G401.6 (cell line): ENCODE results near the gene ELAVL1.
"Not testable (repeated sequence)": the region's sequence is repeated elsewhere in the genome, so short reads cannot be mapped to it uniquely, and the experiment has no call there.

ENCODE experiments used
- FAIRE-seq: peaks from 2 replicates; lab custom pipeline; 2012; peaks lifted over from hg19 to GRCh38; lab: Jason Lieb, UNC

The ELAVL1 gene

DNA sequence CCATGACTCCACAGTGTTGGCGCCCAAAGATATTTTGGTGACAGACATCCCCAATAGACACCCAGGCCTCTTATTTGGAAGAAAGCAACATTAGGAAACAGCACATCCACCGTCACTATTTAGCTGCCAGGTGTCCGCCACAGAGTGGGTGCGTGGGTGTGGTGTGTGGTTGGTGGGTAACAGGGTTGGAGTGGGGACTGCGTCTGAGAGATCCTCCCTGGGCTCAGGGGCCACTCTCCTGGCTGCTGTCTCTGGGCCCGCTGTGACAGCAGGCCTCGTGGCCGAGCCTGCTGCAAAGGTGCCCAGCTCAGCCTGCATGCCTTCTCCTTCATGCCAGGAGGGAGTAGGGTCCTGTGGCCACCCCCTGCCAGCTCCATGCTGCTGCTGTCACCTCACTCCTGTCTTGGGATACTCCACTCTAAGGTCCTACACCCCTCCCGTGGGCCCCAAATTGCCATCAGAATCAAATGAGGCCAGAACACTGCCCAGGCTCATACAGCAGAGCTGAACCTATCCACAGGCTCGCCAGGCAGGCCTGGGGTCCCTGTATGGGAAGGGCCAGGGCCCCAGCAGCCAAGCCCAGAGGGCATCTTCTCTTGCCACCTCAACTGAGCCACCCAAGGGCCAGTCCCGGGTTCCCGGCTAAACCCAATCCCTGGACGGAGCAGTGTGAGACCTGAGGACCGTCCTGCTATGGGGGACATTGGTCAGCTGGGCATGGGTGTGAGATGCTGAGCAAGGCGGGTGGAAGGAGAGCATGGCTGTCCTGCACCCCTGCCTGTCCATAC, 37.2 kb downstream of the ELAVL1 start:
- FAIRE-seq = no peak

DNA sequence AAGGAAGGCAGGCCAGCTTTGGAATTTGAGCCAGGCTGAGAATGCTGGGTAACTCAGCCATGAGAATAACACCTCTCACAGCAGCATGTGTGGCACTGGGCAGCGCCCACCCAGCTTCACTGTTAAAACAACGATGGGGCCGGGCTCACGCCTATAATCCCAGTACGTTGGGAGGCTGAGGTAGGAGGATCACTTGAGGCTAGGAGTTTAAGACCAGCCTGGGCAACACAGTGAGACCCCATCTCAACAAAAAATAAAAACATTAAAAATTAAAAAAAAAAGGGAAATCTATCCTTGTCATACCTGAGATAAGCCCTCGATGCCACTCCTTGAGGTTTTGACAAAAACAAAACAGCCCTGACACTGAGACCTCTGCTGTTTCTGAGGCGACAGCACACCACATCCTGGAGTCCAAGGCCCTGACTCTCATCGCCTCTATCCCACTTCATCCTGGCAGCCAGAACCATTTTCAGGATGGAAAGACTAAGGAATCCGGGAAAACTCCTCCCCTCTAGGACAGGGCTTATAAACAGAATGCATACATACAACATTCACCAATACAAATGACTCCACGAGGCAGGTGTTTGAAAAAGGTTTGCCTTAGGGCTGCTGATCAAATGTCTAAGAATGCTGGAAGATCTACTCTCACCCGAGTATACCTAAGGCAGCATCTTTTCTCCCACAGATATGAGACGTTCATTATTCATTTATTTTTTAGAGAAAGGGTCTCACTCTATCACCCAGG, 39.3 kb downstream of the ELAVL1 start:
- no peak for FAIRE-seq

DNA sequence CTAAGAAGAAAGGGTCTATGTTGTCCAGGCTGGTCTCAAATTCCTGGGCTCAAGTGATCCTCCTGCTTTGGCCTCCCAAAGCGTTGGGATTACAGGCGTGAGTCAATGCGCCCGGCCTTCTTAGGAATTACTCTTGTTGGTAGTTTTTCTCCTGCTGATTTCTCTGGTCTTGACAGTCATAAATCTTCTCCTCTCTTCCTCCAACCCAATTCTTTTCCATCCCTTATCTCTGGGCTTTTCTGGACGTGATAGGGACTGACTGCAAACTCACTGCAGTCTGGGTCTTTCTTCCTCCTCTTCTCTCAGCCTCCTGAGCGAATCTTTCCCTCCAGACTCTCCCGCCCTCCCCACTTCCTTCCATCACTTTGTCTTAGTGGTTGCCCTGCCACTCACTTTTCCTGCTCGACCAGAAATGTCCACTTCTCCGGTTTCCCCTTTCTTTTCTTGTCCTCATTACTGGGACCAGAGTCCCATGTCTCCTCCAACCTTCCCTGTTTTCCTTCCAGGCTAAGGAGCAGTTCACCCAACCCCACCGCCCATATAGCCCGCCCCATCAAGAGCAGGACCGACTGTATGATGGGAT, 40.1 kb downstream of the ELAVL1 start:
- FAIRE-seq = no peak

- FAIRE-seq = no peak
Observed at GRCh38 chr19:7963566-7963965, 41.9 kb downstream of the ELAVL1 start.

DNA sequence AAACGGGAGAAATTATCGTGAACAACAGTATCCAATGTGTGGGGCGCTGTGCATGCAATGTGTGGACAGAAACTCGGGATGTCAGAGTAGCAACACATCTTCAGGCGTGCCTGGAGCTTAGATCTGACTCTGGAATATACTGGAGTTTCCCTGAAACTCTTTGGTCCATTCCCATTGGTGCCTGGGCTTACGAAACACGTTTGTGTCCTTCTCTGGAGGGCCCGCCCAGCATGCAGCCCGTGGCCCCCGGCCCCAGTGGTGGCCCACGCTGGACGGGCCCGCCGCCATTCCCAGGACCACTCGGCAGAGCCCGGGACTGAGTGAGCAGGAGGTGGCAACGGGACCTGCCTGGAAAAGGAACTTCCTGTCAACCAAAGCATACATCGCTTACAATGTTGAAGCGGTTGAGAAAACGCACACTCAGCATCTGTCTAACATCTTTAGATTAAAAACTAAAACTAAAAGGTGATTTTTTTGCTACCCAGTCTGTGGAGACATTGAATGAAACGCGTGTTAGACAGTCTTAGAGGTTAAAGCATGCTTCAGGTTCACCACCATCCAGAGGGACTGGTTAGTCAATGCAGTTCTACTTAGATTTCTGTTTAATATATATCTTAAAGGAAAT, 42.7 kb downstream of the ELAVL1 start:
- no peak for FAIRE-seq

DNA sequence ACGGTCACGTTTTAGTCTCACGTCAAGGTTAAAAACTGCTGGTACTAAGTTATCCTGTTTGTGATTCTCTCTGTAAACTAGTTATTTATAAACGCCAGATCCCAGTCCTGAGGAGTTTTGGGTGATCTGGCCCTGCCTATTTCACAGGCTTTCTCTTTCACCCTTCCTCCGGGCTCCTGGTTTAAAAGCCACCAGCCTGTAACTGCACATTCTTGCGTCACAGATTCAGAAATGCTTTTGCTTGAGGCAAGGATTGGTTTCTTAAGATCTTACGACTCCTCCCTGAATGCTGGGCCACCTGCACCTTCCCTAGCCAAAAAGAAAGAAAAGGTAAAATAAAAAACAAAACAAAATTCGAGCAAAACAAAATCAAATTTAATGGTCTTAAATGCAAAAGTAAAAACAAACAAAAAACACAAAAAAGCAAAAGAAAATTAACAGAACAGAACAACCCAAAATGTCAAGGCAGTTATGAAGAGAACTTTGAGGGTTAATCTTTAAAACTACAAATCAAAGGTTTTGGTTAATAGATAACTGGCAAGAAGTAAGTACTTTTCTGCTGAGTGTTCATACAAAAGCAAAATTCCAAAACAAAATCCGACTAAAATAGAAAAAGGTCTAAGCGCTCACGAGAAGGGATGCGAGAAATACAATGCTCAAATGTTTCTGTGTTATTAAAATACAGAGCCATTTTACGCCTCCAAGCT, 43.4 kb downstream of the ELAVL1 start:
- FAIRE-seq = peak; percentile 42

DNA sequence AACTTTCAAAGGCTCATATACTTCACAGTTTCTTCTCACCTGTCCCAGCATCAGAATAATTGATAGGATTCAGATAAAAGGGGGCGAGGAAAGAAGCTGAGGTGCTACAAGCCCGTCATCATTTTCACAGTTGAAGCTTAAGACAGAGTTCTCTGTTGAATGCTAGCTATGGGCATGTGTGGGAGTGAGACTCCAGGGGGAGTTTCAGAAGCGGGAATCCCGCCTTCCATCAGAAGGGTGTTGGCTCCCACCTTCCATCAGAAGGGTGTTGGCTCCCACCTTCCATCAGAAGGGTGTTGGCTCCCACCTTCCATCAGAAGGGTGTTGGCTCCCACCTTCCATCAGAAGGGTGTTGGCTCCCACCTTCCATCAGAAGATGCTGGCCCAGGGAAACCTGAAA, 44.4 kb downstream of the ELAVL1 start:
- FAIRE-seq = not testable (repeated sequence)

- FAIRE-seq = no peak
Observed at GRCh38 chr19:7959211-7959610, 46.2 kb downstream of the ELAVL1 start.

GRCh38 chr19:7955696-7956095, 49.7 kb downstream of the ELAVL1 start:
- FAIRE-seq = no peak

GRCh38 chr19:7953576-7953975, 51.9 kb downstream of the ELAVL1 start:
- FAIRE-seq = no peak

DNA sequence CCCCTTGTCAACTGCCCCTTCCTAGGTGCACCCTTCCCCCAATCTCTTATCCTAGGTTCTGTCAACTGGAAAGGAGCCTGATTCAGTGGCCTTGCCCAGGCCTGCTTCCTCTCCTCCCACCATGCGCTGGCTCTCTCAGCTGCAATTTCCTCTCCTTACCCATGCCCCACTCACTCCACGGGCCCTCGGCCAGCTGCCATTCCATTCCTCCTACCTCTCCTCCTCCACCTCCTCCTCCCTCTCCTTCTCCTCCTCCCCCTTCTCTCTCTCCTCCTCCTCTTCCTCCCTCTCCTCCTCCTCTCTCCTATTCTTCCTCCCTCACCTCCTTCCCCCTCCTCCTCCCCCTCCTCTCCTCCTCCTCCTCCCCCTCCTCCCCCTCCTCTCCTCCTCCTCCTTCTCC, 52.4 kb downstream of the ELAVL1 start:
- no peak for FAIRE-seq

- FAIRE-seq = no peak
Observed at GRCh38 chr19:7947939-7948338, 57.5 kb downstream of the ELAVL1 start.

GRCh38 chr19:7944177-7944761, 61.2 kb downstream of the ELAVL1 start:
- peak; percentile 94 for FAIRE-seq

DNA sequence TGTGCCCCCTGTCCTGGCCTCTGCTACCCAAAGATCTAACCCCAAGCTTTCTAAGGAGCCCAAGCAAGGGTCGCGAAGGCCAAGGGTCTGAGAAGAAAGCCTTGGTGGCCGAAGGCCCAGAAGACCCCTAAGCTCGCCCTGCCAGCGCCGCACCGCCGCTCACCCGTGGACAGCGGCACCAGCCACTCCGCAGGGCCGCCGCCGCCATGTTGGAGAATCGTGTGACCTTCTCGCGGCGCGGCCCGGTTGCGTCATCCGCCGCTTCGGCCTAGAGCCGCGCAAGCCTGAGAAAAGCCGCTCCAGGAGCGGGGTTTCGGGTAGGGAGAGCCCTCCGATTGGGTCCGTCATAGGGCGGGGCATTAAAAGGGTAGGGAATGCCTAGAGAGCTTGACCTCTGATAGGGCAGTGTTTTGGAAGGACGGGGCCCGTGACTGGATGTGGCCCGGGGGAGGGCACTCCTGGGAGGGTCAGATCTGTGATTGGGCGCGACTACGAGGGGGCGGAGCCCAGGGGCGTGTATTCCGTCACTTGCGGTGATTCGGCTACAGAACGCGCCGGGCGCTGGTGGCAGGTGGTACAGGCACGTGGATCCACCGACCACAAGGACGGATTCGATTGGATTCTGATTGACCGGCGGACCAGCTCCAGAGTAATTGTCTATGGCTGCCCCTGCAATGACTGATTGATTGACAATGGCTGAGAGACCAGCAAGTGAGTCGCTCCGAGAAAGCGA, 61.8 kb downstream of the ELAVL1 start, which contains the start of gene TIMM44:
TSS of gene TIMM44 (minus strand) at position 223 of the 733 bp plus-strand sequence. CDS start at position 208, 15 bp downstream.
- FAIRE-seq = peak; percentile 99

DNA sequence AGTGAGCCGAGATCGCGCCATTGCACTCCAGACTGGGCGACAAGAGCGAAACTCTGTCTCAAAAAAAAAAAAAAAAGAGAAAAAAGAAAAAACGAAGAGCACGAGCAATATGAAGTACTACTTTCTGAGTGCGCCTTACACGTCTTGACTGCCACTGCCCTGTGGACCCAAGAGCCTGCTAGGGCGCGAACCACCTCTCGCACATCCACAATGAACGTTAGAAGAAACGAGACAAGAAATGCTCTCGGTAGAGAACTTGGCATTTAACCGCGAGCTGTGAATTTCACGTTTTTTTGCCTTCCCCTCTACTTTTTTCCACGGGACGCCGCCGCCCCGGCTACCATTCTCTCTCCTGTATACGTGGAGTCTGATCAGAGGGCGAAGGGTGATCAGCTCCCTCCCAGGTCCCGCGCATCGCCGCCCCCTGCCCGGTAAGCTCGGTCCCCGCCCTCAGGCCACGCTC, 62.4 kb downstream of the ELAVL1 start:
- FAIRE-seq = no peak

- no peak for FAIRE-seq
Observed at GRCh38 chr19:7941895-7942596, 63.4 kb downstream of the ELAVL1 start.

DNA sequence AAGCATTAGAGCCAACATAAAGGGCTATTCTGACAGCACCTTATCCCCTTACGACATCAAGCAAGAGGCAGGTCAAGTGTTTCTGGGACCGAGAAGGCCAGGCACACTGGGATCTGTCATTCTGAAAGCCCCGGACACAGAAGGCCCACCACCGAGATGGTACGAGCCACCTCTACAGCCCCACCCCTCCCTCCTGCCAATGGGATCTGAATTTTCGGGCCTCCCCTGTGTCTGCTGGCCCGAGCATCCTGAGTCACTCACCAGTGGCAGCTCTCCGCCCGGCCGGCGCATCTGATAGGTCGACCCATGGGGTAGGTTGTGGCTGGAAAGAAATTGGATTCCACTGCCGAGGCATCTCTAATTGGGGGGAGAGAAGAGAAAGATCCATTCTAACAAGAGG, 64.6 kb downstream of the ELAVL1 start:
- no peak for FAIRE-seq

GRCh38 chr19:7934766-7935165, 70.7 kb downstream of the ELAVL1 start:
- no peak for FAIRE-seq

GRCh38 chr19:7933828-7934725, 71.4 kb downstream of the ELAVL1 start:
- FAIRE-seq = no peak
